ENCODE results near the gene EHD4. TPM values are rescaled to one million over a fixed set of nuclear protein-coding genes. Genes with fewer than 3 reads are reported as not detected.

EHD4 gene
- total RNA-seq, 1 donor from 2014 or later = 42.2 TPM

- intact Hi-C loops (cut with DNase I) = loop anchor here (2.0 kb wide), 1 partner anchor 45 kb away; no protein-coding TSS in a partner anchor
- DNase-seq (ENCODE audit: low spot score) = peak; percentile 80
These were observed 6.6 kb downstream of the EHD4 start for GRCh38 chr15:41965441-41966413.

DNA sequence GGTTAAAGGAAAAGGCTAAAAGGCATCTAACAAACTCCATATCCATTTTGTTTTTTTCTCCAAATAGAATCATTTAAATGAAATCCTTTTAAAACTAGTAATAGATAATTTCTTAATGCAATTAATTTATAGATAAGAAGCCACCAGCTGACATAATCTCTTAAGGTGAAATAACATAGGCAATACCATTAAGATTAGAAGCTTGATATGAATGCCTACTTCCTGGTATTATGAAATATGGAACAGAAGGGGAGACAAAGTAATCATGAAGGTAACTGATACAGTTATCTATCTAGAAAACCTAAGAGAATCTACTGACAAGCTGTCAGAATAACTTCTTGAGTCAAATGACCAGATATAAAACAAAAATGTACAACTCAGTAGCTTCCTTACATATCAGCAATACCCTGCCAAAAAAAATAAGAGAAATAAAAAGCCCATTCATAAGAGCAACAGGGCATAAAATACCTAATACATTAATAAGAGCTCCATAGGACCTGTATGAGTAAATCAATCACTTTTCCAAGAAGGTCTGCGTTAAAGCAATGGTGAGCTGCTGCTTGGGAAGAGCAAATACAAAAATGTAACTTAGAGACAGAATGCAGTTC lies 10.7 kb downstream of the EHD4 start:
- no peak for DNase-seq (ENCODE audit: low spot score)
- intact Hi-C loops (cut with DNase I) = no loop called here

DNA sequence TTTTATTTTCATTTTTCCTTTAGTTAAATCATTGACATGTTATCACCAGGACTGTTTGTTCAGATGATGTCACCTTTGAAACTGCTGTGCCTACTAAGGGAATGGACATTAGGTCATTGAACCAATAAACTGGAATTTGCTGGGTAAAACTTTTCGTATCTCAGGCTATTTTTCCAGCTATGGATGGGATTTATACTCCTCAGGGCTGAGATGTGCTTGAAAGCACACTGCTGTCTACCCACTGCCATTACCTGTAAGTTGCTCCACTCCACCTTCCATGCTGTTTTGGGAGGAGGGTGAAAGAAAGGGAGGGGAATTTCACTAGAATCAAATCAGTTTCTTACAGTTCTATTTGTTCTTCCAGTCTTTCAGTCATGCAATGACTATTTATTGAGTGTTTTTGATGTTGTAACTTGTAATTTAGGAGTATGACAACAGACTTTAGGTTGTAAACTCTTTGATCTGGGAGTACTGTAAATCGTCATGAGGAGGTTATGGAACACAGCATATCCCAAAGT lies 11.3 kb downstream of the EHD4 start:
- intact Hi-C loops (cut with DNase I) = no loop called here

GRCh38 chr15:41958002-41958420 lies 14.3 kb downstream of the EHD4 start:
- intact Hi-C loops (cut with DNase I) = no loop called here
- DNase-seq (ENCODE audit: low spot score) = no peak

More for the DNA sequence above, 11.3 kb downstream of the EHD4 start:
- no peak for DNase-seq (ENCODE audit: low spot score)

GRCh38 chr15:41957021-41957897 lies 15.1 kb downstream of the EHD4 start:
- intact Hi-C loops (cut with DNase I) = no loop called here
- no peak for DNase-seq (ENCODE audit: low spot score)

- intact Hi-C loops (cut with DNase I) = no loop called here
- DNase-seq (ENCODE audit: low spot score) = no peak
These were observed 16.4 kb downstream of the EHD4 start for GRCh38 chr15:41955807-41956525.

GRCh38 chr15:41955100-41955499 lies 17.3 kb downstream of the EHD4 start:
- intact Hi-C loops (cut with DNase I) = no loop called here
- no peak for DNase-seq (ENCODE audit: low spot score)

- no peak for DNase-seq (ENCODE audit: low spot score)
These were observed 18.3 kb downstream of the EHD4 start for GRCh38 chr15:41954036-41954435.

GRCh38 chr15:41952013-41952563 lies 20.3 kb downstream of the EHD4 start:
- DNase-seq (ENCODE audit: low spot score) = no peak
- intact Hi-C loops (cut with DNase I) = no loop called here

More at GRCh38 chr15:41954036-41954435, 18.3 kb downstream of the EHD4 start:
- intact Hi-C loops (cut with DNase I) = no loop called here

- DNase-seq (ENCODE audit: low spot score) = no peak
- intact Hi-C loops (cut with DNase I) = no loop called here
These were observed 20.8 kb downstream of the EHD4 start for GRCh38 chr15:41951571-41951970.

DNA sequence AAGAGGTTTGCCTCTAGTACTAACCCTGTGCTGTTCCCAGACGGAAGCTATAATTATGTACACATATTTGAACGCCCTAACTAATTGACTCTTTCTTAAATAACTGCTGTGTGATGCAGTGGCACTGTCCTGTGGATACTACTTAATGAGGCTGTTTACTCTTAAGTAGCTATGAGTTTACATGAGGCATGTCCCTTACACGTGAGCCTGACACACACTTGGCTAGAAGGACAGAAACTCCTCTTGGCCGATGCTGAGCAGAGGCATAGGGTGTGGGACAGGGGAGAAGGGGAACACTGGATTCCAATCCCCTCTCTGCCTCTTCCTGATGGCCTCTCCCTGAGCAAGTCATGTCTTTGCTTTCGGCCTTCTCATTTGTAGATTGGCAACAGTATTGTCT lies 21.9 kb downstream of the EHD4 start:
- DNase-seq (ENCODE audit: low spot score) = no peak
- intact Hi-C loops (cut with DNase I) = no loop called here

DNA sequence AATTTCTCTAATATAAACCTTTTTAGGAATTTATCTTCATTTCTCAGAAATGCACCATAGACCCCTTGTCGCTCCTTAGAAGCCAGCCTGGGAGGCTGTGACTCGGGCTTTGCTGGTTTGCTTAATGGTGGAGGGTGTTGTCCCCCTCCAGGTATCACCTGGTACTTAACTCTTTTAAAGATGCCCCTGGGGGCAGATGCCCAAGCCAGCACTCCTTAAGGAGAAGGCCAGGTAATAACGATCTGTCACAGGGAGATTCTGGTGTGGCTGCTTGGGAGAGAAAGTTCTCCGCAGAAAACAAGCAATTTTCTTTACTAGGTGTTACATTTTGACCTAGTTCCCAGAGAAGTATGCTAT lies 22.3 kb downstream of the EHD4 start:
- intact Hi-C loops (cut with DNase I) = no loop called here
- DNase-seq (ENCODE audit: low spot score) = no peak

DNA sequence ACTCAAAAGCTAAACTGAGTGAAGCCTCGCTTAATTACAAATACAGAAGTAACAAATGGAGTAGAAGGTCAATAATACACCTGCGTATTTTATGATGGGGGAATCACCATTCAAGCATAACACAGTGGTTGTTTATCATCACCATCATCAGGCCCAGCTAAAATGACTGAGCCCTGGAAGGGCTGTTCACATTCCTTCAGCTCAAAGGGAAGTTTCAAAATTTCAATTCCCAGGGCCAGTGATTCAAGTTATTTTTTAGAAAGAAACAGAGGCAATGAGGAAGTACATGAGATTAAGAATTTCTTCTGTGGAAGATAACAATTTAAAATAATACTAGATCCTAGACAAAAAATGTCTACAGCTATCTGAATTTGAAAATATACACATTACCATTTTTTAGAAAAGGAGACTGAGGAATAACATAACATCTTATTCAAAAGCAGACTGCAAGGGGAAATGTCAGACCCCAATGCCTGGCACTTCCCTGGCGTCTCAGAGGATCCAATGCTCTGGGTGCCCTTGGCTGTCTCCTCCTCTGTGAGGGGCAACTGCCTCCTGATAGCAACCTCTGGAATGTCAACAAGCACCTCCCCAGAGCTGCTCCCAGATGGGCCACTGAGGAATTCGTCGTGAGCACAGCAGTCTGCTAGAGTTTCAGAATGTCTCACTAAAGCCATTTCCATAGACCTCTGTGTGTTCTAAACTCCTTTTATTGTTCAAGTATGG lies 22.8 kb downstream of the EHD4 start:
- intact Hi-C loops (cut with DNase I) = loop anchor here (5.0 kb wide), 1 partner anchor 37 kb away; no protein-coding TSS in a partner anchor
- no peak for DNase-seq (ENCODE audit: low spot score)

DNA sequence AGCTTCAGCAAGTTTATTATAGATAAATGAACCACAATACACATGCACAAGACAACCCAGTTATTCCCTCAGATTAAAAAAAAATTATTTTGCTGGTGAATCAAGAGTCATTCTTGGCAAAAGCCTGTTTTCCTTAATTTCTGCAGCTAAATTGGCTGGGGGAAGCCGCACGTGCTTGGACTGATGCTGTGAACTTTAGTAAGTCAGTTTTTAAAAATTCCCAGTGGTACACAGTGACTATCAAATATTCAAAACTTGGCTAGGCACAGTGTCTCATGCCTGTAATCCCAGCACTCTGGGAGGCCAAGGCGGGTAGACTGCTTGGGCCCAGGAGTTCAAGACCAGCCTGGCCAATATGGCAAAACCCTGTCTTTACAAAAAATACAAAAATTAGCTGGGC lies 23.9 kb downstream of the EHD4 start:
- intact Hi-C loops (cut with DNase I) = loop anchor here (5.0 kb wide), 1 partner anchor 36 kb away; no protein-coding TSS in a partner anchor
- no peak for DNase-seq (ENCODE audit: low spot score)

GRCh38 chr15:41946970-41947369 lies 25.4 kb downstream of the EHD4 start:
- peak; percentile 85 for DNase-seq (ENCODE audit: low spot score)
- intact Hi-C loops (cut with DNase I) = loop anchor here (5.0 kb wide), 1 partner anchor 35 kb away; no protein-coding TSS in a partner anchor

GRCh38 chr15:41945731-41946130 lies 26.6 kb downstream of the EHD4 start:
- DNase-seq (ENCODE audit: low spot score) = no peak
- intact Hi-C loops (cut with DNase I) = loop anchor here (5.0 kb wide), 1 partner anchor 33 kb away; no protein-coding TSS in a partner anchor

DNA sequence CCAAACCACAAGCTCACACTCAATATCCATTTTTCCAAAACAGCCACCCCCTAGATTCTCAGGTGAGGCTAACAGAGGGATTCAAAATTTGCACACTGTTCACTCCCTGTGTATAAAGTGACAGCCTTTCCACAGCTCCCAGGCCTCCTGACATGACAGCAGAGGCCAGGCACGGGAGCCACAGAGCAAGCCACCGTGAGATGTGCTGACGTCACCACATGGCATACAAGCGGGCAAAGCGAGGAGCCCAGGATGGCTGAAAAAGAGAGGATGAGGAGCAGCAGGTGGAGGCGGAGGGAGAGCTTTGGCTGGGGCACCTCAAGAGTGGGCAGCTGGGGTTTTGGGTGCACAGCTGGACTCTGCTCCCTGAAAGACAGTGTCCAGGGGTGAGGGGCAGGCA lies 27.1 kb downstream of the EHD4 start:
- intact Hi-C loops (cut with DNase I) = loop anchor here (5.0 kb wide), 1 partner anchor 33 kb away; no protein-coding TSS in a partner anchor

More for the DNA sequence above, 27.1 kb downstream of the EHD4 start:
- no peak for DNase-seq (ENCODE audit: low spot score)

Measured in cardiac septum (tissue), 1 donor.